Liver (tissue), 9 donors: Measurements from ENCODE around the gene PKNOX1. TPM values are rescaled to one million over a fixed set of nuclear protein-coding genes. Genes with fewer than 3 reads are reported as not detected.
"Not testable (repeated sequence)": the region's sequence is repeated elsewhere in the genome, so short reads cannot be mapped to it uniquely, and the experiment has no call there.

Experiments used
- DNase-seq: peaks from one replicate; pipeline ENCODE4 v3.0.0-alpha.2; 2017; ENCODE audit warnings: low spot score
- H3K27ac ChIP-seq, 2 donors: one replicate each; pipeline ENCODE4 v1.7.0; 2013; ENCODE audit warnings: inconsistent platforms in 2 of 2, low read length in 2 of 2, control low read depth in 1 of 2, low read depth in 1 of 2, mild to moderate bottlenecking in 1 of 2
- H3K27me3 ChIP-seq, 4 donors: one replicate each; pipeline versions ENCODE4 v1.6.1 to v1.7.0; 2013; ENCODE audit warnings: low read length in 3 of 4, inconsistent platforms in 1 of 4, mild to moderate bottlenecking in 1 of 4, moderate library complexity in 1 of 4; ENCODE audit not compliant: control insufficient read depth in 4 of 4, insufficient read depth in 4 of 4
- H3K36me3 ChIP-seq, 4 donors: one replicate each; pipeline versions ENCODE4 v1.6.1 to v1.7.0; 2013; ENCODE audit warnings: low read length in 3 of 4, mild to moderate bottlenecking in 3 of 4, low read depth in 1 of 4, moderate library complexity in 1 of 4; ENCODE audit not compliant: control insufficient read depth in 4 of 4, insufficient read depth in 3 of 4
- H3K4me1 ChIP-seq, 4 donors: one replicate each; pipeline versions ENCODE4 v1.6.1 to v1.7.0; 2013; ENCODE audit warnings: low read length in 3 of 4, mild to moderate bottlenecking in 3 of 4, moderate library complexity in 1 of 4; ENCODE audit not compliant: control insufficient read depth in 4 of 4, insufficient read depth in 4 of 4
- H3K4me3 ChIP-seq, 3 donors: one replicate each; pipeline versions ENCODE4 v1.6.1 to v1.7.0; 2013; ENCODE audit warnings: low read length in 3 of 3, control low read depth in 1 of 3, low read depth in 1 of 3, mild to moderate bottlenecking in 1 of 3
- H3K9ac ChIP-seq, 2 donors: one replicate each; pipeline ENCODE4 v1.7.0; 2013; ENCODE audit warnings: low read length in 2 of 2, mild to moderate bottlenecking in 2 of 2, moderate library complexity in 2 of 2, control low read depth in 1 of 2, low read depth in 1 of 2
- H3K9me3 ChIP-seq, 4 donors: one replicate each; pipeline versions ENCODE4 v1.6.1 to v1.7.0; 2013; ENCODE audit warnings: low read length in 3 of 4; ENCODE audit not compliant: control insufficient read depth in 4 of 4
- HNF4A ChIP-seq, 2 donors: conservative IDR thresholded peaks; 2 replicates each; pipeline ENCODE4 v1.6.1; 2016; ENCODE audit warnings: antibody characterized with exemption in 2 of 2, mild to moderate bottlenecking in 2 of 2
- HNF4G ChIP-seq: IDR thresholded peaks from 2 replicates; pipeline ENCODE4 v1.6.1; 2016; ENCODE audit warnings: antibody characterized with exemption
- RAD21 ChIP-seq, 2 donors: IDR thresholded peaks; 2 replicates each; pipeline ENCODE4 v1.6.1; 2016; ENCODE audit warnings: antibody characterized with exemption in 2 of 2, mild to moderate bottlenecking in 2 of 2
- RXRA ChIP-seq, 2 donors: IDR thresholded peaks; 2 replicates each; pipeline ENCODE4 v1.6.1; 2017 to 2018; ENCODE audit warnings: antibody characterized with exemption in 2 of 2, mild to moderate bottlenecking in 1 of 2
- SP1 ChIP-seq: IDR thresholded peaks from 2 replicates; pipeline ENCODE4 v1.6.1; 2018; ENCODE audit warnings: antibody characterized with exemption, mild to moderate bottlenecking
- WGBS: extraction: QIAGEN DNeasy Blood & Tissue Kit; methylation state at CpG from one replicate; pipeline ENCODE4 v1.1.7; 2013; 5-methylcytosine and 5-hydroxymethylcytosine counted together
- polyA plus RNA-seq, 2 donors: library from polyadenylated mRNA; stranded (reverse) in 1 of 2; unstranded in 1 of 2; fragments of 200-250 nt in 1 of 2; fragments of >200 nt in 1 of 2; fragmentation: Nextera tagmentation in 1 of 2; extraction: Ambion mirVana in 1 of 2; gene quantifications; one replicate each; pipeline versions ENCODE4 v1.2.1 to v1.2.3, GENCODE V29; 2013 to 2015
- total RNA-seq, 2 donors: library from RNA; depleted of rRNA; stranded (reverse); fragments of >200 nt; gene quantifications; one replicate each; pipeline ENCODE4 v1.2.3, GENCODE V29; 2014
- TF ChIP-seq, protein P1 (sequence below): fragments of 150-350 bp; IDR thresholded peaks from 2 replicates; pipeline ENCODE4 v1.5.1; 2017; ENCODE audit warnings: improper control_type of control experiment, low read depth, low read length; ENCODE audit not compliant: missing input control
- donor health status: healthy.
- donor health status: healthy.
- donor health status: healthy.
- donor health status: healthy.
- donor health status: healthy.

Gene PKNOX1
- total and polyA plus RNA-seq, 4 donors: 2.8 to 10.3 (median 8.0) TPM

DNA sequence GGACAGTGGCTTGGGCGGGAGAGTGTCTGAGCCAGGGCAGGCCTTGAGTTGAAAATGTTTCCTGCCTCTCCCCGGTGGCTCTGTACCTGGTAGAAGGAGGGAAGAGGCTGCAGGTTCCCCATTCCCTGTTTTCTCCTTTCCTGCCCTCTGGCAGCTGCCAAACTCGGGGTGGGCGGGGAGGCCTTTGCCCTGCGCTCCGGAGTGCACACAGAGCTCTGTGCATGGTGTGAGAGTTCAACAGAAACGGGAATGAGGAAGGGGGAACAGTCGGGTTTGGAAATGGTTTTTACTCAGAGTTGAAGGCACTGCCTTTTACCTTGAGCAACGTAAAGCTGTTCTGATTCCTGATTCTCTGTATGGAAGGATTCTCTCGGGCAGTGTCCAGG is 64.3 kb downstream of the PKNOX1 start:
- not testable (repeated sequence) for H3K9me3 ChIP-seq, H3K27ac ChIP-seq, H3K4me1 ChIP-seq, H3K27me3 ChIP-seq, H3K9ac ChIP-seq, DNase-seq, H3K36me3 ChIP-seq, H3K4me3 ChIP-seq
- TF ChIP-seq RXRA (IDR thresholded peaks at IDR 0.05): peak; percentile 30 to 46
- TF ChIP-seq RAD21 (IDR thresholded peaks at IDR 0.05): peak in 1 of 2 donors; percentile 23
- peak; percentile 50 for TF ChIP-seq HNF4G
- TF ChIP-seq SP1: peak; percentile 61
- peak; percentile 75 to 83 for TF ChIP-seq HNF4A (conservative IDR thresholded peaks at IDR 0.05)
- 39% methylated on average over 5 of the region's 10 CpGs for WGBS

DNA sequence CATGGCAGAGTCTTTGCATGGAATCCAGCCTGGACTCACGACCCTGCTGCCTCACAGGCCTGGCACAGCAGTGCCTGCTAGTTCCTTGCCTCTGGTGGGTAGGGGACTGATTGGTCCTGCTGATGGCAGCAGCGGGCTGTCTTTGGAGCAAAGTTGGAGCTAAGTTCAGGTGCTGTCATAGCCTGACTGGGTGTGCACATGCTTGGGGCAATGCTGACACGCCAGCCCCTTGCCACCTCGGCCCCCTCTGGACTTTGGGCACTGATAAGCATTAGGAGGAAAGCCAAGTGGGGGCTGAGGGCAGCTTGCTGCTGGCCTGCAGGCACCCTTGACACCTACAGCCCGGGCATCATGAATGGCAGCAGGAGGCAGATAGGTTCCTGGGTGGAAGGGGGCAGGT is 67.8 kb downstream of the PKNOX1 start:
- not testable (repeated sequence) for DNase-seq, H3K4me3 ChIP-seq, H3K27ac ChIP-seq, H3K4me1 ChIP-seq, H3K9me3 ChIP-seq, H3K9ac ChIP-seq, H3K27me3 ChIP-seq, H3K36me3 ChIP-seq
- peak in 1 of 2 donors; percentile 60 for TF ChIP-seq HNF4A (conservative IDR thresholded peaks at IDR 0.05)
- TF ChIP-seq, protein P1, sequence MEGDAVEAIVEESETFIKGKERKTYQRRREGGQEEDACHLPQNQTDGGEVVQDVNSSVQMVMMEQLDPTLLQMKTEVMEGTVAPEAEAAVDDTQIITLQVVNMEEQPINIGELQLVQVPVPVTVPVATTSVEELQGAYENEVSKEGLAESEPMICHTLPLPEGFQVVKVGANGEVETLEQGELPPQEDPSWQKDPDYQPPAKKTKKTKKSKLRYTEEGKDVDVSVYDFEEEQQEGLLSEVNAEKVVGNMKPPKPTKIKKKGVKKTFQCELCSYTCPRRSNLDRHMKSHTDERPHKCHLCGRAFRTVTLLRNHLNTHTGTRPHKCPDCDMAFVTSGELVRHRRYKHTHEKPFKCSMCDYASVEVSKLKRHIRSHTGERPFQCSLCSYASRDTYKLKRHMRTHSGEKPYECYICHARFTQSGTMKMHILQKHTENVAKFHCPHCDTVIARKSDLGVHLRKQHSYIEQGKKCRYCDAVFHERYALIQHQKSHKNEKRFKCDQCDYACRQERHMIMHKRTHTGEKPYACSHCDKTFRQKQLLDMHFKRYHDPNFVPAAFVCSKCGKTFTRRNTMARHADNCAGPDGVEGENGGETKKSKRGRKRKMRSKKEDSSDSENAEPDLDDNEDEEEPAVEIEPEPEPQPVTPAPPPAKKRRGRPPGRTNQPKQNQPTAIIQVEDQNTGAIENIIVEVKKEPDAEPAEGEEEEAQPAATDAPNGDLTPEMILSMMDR: peak; percentile 6
- TF ChIP-seq SP1: peak; percentile 57
- peak; percentile 14 to 68 for TF ChIP-seq RXRA (IDR thresholded peaks at IDR 0.05)
- TF ChIP-seq RAD21 (IDR thresholded peaks at IDR 0.05): peak; percentile 22 to 59
- 46% methylated on average over 5 of the region's 5 CpGs for WGBS

DNA sequence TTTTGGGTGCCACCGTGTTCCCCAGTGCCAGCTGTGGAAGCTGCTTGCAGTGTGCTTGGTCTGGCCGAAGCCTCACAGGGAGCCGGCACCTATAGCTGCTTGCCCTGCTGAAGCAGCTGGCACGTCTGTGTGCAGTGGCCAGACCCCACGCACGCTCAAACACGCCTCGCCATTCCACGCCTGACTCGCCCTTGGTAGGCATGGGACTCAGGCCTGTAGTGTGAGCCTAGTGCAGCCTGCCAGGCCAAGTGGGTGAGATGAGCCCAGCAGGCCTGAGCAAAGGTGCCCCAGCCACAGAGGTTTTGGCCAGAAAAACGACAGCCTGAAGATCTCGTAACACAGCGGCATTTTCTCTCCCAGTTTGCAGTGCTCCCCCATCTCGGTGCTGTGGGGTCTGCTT is 68.9 kb downstream of the PKNOX1 start:
- WGBS: 93% methylated on average over 7 of the region's 14 CpGs
- H3K27ac ChIP-seq, H3K4me3 ChIP-seq, H3K36me3 ChIP-seq, H3K27me3 ChIP-seq, DNase-seq, H3K9me3 ChIP-seq, H3K9ac ChIP-seq, H3K4me1 ChIP-seq: not testable (repeated sequence)

DNA sequence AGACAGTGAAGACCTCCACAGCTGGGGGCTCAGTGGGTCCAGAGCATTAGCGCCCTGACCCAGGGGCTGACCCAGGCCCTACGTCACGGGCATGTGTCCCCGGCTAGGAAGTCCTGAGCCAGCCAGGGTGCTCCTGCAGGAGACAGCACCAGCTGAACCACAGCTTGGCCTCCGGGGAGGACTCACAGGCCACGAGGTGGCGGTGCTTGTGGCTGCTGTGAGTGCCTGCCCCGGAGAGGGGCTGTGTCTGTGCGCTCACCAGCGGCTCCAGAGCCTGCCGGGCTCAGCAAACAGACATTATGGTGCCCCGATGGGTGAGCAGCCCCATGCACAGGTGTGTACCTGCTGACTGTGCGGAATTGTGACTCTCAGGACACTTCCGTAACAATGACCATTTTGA is 70.2 kb downstream of the PKNOX1 start:
- not testable (repeated sequence) for DNase-seq, H3K9me3 ChIP-seq, H3K4me3 ChIP-seq, H3K27ac ChIP-seq, H3K9ac ChIP-seq, H3K27me3 ChIP-seq, H3K4me1 ChIP-seq, H3K36me3 ChIP-seq
- WGBS: 83% methylated on average over 11 of the region's 14 CpGs
